WTC11 (cell line): ENCODE measurements around the gene VCP. TPM values are rescaled to one million over a fixed set of nuclear protein-coding genes. Genes with fewer than 3 reads are reported as not detected.

ENCODE experiments used
- ATAC-seq: fragments of 200-7000 bp; cut with Tn5 transposase; 2 replicates; pipeline ENCODE4 v1.10.0; 2021; ENCODE audit warnings: mild to moderate bottlenecking, moderate library complexity
- CTCF ChIA-PET: fragments of 300-600 bp; sonication (Branson Sonifier 250); formaldehyde crosslinking; loops from one replicate; lab custom pipeline; 2021; ENCODE audit warnings: antibody characterized with exemption; lab: Charles Lee
- POLR2A ChIA-PET: fragments of 350-600 bp; sonication (Branson Sonifier 250); formaldehyde crosslinking; loops from one replicate; lab custom pipeline; 2021; ENCODE audit warnings: antibody characterized with exemption; lab: Charles Lee
- DNase-seq: peaks from one replicate; pipeline ENCODE4 v3.0.0; 2021; ENCODE audit warnings: low spot score
- H3K27ac Mint-ChIP-seq: 2 replicates; pipeline ENCODE4 v1.8.0; 2021; ENCODE audit warnings: mixed read lengths
- H3K27me3 Mint-ChIP-seq: 2 replicates; pipeline ENCODE4 v1.8.0; 2021; ENCODE audit warnings: low read depth, mild to moderate bottlenecking, moderate library complexity, mixed read lengths
- H3K36me3 Mint-ChIP-seq: 2 replicates; pipeline ENCODE4 v1.8.0; 2021; ENCODE audit warnings: mixed read lengths
- H3K4me1 Mint-ChIP-seq: 2 replicates; pipeline ENCODE4 v1.8.0; 2022; ENCODE audit warnings: mixed read lengths
- H3K4me3 Mint-ChIP-seq: 2 replicates; pipeline ENCODE4 v1.8.0; 2021; ENCODE audit warnings: mild to moderate bottlenecking, moderate library complexity, mixed read lengths
- H3K9me3 Mint-ChIP-seq: 2 replicates; pipeline ENCODE4 v1.8.0; 2021; ENCODE audit warnings: mixed read lengths
- AR ChIP-seq: fragments of 250-450 bp; sonication (Bioruptor Pico); IDR thresholded peaks from 2 replicates; pipeline ENCODE4 v1.9.0; 2021; ENCODE audit warnings: mild to moderate bottlenecking
- ATF1 ChIP-seq: sonication (generic); formaldehyde crosslinking; IDR thresholded peaks from 2 replicates; pipeline ENCODE4 v1.8.1; 2023; ENCODE audit warnings: mild to moderate bottlenecking, moderate library complexity, missing genetic modification reagents
- E2F5 ChIP-seq: sonication (generic); formaldehyde crosslinking; IDR thresholded peaks from 2 replicates; pipeline ENCODE4 v1.8.1; 2022; ENCODE audit warnings: mild to moderate bottlenecking, moderate library complexity, missing genetic modification reagents
- FOXP1 ChIP-seq: sonication (generic); formaldehyde crosslinking; IDR thresholded peaks from 2 replicates; pipeline ENCODE4 v1.8.0; 2022; ENCODE audit warnings: missing genetic modification reagents, mild to moderate bottlenecking, moderate library complexity, borderline replicate concordance
- FOXP4 ChIP-seq: sonication (generic); formaldehyde crosslinking; IDR thresholded peaks from 2 replicates; pipeline ENCODE4 v1.8.0; 2022; ENCODE audit warnings: mild to moderate bottlenecking, missing genetic modification reagents
- HMGA2 ChIP-seq: fragments of 250-450 bp; sonication (Bioruptor Pico); IDR thresholded peaks from 2 replicates; pipeline ENCODE4 v1.4.0; 2021; ENCODE audit warnings: mild to moderate bottlenecking, moderate library complexity
- IRF2 ChIP-seq: sonication (generic); formaldehyde crosslinking; IDR thresholded peaks from 2 replicates; pipeline ENCODE4 v1.8.0; 2022; ENCODE audit warnings: low read depth, missing genetic modification reagents, borderline replicate concordance
- KAT7 ChIP-seq: sonication (generic); formaldehyde crosslinking; IDR thresholded peaks from 2 replicates; pipeline ENCODE4 v1.8.1; 2023; ENCODE audit warnings: missing genetic modification reagents, mild to moderate bottlenecking, borderline replicate concordance
- OVOL2 ChIP-seq: fragments of 250-450 bp; sonication (Bioruptor Pico); IDR thresholded peaks from 2 replicates; pipeline ENCODE4 v1.9.0; 2021; ENCODE audit warnings: mild to moderate bottlenecking, borderline replicate concordance
- PRDM15 ChIP-seq: sonication (generic); formaldehyde crosslinking; IDR thresholded peaks from 2 replicates; pipeline ENCODE4 v1.8.0; 2022; ENCODE audit warnings: missing genetic modification reagents
- RELA ChIP-seq: sonication (generic); formaldehyde crosslinking; IDR thresholded peaks from 2 replicates; pipeline ENCODE4 v1.8.1; 2022; ENCODE audit warnings: missing genetic modification reagents, mild to moderate bottlenecking, borderline replicate concordance
- SOX15 ChIP-seq: fragments of 250-450 bp; sonication (Bioruptor Pico); IDR thresholded peaks from 2 replicates; pipeline ENCODE4 v1.9.0; 2021; ENCODE audit warnings: mild to moderate bottlenecking
- TEAD4 ChIP-seq: sonication (generic); formaldehyde crosslinking; IDR thresholded peaks from 2 replicates; pipeline ENCODE4 v1.8.0; 2022; ENCODE audit warnings: mild to moderate bottlenecking, missing genetic modification reagents
- ZNF281 ChIP-seq: sonication (generic); formaldehyde crosslinking; IDR thresholded peaks from 2 replicates; pipeline ENCODE4 v1.8.0; 2023; ENCODE audit warnings: mild to moderate bottlenecking, missing genetic modification reagents
- ZNF396 ChIP-seq: fragments of 250-450 bp; sonication (Bioruptor Pico); IDR thresholded peaks from 2 replicates; pipeline ENCODE4 v1.8.0; 2021; ENCODE audit warnings: mild to moderate bottlenecking, moderate library complexity, borderline replicate concordance
- total RNA-seq: library from RNA; stranded (reverse); gene quantifications from 3 replicates; pipeline ENCODE4 v1.2.3, GENCODE V29; 2021

VCP gene
- total RNA-seq, 1 experiment from 2014 or later: 386 TPM

- no peak for TF ChIP-seq FOXP4 (CRISPR knock-in tag)
- no peak for TF ChIP-seq ATF1 (CRISPR knock-in tag)
- no peak for TF ChIP-seq E2F5
Measured at GRCh38 chr9:35079041-35079425, 6.6 kb upstream of the VCP start (continued).

- H3K4me1 Mint-ChIP-seq: peaks cover 16% of the 10 kb centered on the region
- no peak overlapping the region; the same call in 1 of the 2 replicates for H3K27ac Mint-ChIP-seq
- no peaks in the 10 kb centered on the region for H3K9me3 Mint-ChIP-seq
- ATAC-seq (no peak), DNase-seq (no peak)
- CTCF ChIA-PET: interaction anchor here (1.1 to 1.9 kb wide), 2 partner anchors 38 to 376 kb away, joined by 3 to 6 read pairs; no protein-coding TSS in a partner anchor
- POLR2A ChIA-PET: interaction anchor here (2.2 kb wide), 1 partner anchor 19 kb away, joined by 9 read pairs; the partner anchor contains the start of gene PIGO
- no peaks in the 10 kb centered on the region for H3K27me3 Mint-ChIP-seq
- peak overlapping the region; percentile 92 for H3K4me3 Mint-ChIP-seq
- H3K36me3 Mint-ChIP-seq: peaks cover 47% of the 10 kb centered on the region
- TF ChIP-seq ATF1 (CRISPR knock-in tag) (no peak), OVOL2 (CRISPR knock-in tag) (no peak), IRF2 (no peak), FOXP1 (CRISPR knock-in tag) (no peak), E2F5 (no peak), ZNF396 (CRISPR knock-in tag) (no peak), KAT7 (CRISPR knock-in tag) (no peak), PRDM15 (CRISPR knock-in tag) (no peak), TEAD4 (no peak), AR (CRISPR knock-in tag) (no peak), RELA (CRISPR knock-in tag) (no peak), ZNF281 (CRISPR knock-in tag) (no peak), HMGA2 (no peak), SOX15 (CRISPR knock-in tag) (no peak)
Measured at GRCh38 chr9:35078066-35078465, 5.6 kb upstream of the VCP start.
